GM18507 (cell line): ENCODE measurements around the gene SNCAIP.
A peak's percentile ranks its signal among the peaks of the same experiment; 100 is the strongest.
"Not testable (repeated sequence)": the region's sequence is repeated elsewhere in the genome, so short reads cannot be mapped to it uniquely, and the experiment has no call there.

Experiments used
- DNase-seq: peaks from one replicate; pipeline ENCODE4 v3.0.0; 2011; ENCODE audit warnings: low read depth; ENCODE audit not compliant: insufficient read length; ENCODE audit errors: extremely low spot score
- FAIRE-seq: peaks from 2 replicates; lab custom pipeline; 2011; peaks lifted over from hg19 to GRCh38; lab: Jason Lieb, UNC

Gene SNCAIP

DNA sequence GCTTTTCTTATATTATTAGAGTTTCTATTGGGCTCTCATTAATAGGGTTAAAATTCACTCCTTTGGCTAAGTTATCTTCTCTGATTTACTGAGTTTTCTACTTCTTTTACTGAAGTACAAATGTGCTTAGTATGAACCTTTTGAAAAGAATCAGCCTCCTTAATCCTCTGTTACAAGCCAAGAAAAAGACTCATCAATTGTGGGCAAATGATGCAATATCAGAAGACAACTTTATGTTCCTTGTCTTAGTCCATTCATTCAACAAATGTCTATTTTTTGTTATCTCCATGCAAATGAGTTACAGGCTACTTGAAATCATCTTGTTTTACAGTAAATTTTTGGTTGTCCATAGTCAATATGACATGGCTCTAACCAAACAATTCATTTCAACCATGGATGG, 40.3 kb downstream of the SNCAIP start:
- no peak for FAIRE-seq

DNA sequence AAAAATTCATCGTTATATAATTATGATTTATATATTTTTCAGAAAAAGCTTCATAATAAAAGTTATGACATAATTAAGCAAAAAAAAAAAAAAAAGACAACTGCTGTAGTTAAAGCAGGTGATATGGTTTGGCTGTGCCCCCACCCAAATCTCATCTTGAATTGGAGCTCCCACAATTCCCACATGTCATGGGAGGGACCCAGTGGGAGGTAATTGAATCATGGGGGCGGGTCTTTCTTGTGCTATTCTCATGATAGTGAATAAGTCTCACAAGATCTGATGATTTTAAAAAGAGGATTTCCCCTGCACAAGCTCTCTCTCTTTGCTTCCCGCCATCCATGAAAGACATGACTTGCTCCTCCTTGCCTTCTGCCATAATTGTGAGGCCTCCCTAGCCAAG, 41.3 kb downstream of the SNCAIP start:
- not testable (repeated sequence) for DNase-seq, FAIRE-seq

More for the DNA sequence above, 40.3 kb downstream of the SNCAIP start:
- no peak for DNase-seq

DNA sequence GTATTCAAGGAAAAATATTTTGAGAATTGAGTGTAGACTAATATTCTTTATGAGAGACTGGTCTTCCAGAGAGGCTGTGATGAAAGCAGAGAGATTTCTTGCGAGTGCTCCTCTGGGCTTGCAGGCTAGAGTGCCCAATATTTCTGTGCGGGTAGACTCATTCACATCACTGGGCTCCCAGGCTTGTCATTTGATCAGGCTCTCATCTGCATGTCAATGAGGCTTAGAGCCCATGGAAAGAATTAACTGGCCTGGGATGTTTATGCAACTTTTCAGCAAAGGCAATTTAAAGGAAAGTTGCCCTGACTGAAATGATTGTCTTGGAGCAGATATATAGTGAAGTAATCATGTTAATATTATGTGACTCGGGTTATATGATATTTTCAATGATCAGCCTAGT, 42.3 kb downstream of the SNCAIP start:
- DNase-seq = no peak
- FAIRE-seq = no peak

DNA sequence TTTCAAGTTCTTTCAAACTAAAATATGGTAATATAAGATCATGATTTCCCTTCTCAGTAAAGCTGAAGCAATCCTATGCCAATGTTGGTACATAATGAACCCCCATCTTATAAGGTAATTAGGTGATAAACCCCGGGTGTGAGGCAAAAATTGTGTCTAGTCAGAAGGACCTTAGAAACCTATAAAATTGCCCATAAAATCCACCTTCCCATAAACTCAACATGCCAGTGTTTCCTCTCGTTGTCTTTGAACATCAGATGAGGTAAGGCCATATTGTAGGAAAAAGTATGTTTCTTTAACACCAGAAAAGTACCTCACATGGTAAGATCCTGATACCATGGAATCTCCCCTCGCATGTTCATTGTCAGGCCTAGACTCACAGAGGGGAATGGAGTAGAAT, 43.3 kb downstream of the SNCAIP start:
- no peak for FAIRE-seq
- DNase-seq = no peak

DNA sequence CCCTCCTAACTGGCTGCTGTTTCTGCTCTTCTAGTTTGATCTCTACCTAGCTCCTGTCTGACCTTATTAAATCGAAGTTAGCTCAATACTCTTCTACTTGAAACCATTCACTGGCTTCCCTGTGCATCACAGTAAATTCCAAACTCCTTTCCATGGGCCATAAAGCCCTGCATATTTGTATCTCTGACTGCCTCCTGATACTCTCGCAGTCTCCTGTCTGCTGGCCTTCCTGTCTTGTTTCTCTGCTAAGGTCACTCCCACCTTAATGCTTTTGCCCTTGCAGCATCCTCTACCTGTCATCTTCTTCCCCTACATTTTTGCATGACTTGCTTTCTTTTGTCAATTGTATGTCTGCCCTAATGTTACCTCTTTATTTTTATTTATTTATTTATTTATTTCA, 44.8 kb downstream of the SNCAIP start:
- FAIRE-seq (no peak), DNase-seq (no peak)

DNA sequence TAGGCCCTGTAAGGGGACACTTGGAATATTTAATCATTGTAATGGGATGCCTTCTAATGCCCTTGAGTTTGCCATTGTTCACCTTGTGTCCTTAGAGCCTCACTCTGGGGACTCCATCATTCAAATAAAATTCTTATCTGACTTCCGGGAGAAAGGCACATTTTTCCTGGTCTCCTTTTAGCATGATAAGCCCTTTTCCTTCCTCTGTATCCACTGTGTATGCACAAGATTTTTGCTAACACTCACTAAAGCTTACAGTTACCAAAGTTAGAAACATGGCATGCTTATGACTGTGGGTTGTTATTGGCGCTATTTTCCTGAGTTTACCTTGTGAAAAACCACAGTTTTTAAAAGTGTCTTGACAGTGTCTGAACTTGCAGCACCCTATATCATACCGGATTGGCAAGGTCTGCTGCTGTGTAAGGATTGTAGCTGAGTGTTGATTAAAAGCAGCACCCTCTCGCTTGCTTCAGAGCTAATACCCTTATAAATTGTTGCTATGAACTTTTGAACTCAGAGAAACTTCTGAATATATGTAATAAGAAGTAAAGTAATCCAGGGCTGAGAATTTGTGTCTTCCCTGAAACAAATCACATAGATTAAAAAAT, 46.4 kb downstream of the SNCAIP start:
- FAIRE-seq (no peak), DNase-seq (no peak)

DNA sequence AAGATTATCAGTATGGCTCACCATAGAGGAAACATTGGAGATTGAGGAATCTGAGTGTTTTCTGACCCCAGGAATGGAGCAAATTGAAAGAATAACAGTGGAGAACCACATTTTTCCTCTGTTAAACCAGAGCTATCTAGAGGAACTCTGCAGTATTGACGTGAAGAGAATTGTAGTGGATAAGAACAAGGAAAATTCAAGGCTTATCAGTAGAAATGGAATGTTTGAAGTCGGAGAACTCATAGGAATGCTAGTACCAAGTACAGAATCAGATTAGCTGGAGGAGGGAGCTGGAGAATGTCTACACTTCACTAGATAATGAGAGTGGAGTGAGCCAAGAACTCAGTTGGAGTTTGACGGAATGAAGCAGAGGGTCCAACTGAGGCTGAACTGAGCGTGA, 50.3 kb downstream of the SNCAIP start:
- DNase-seq (no peak), FAIRE-seq (no peak)

DNA sequence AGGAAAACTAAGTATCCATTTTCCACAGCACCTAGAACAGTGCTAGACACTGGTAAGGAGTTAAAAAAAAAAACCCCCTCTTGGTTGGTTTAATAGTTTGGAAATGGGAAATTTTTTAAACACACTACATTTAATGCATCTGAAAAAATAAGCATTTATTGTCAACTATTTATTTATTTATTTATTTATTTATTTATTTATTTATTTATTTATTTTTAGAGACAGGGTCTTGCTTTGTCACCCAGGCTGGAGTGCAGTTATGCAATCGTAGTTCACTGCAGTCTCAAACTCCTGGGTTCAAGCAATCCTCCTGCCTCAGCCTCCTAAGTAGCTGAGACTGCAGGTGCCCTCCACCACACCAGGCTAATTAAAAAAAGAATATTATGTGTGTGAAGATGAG, 51.6 kb downstream of the SNCAIP start:
- FAIRE-seq = no peak

DNA sequence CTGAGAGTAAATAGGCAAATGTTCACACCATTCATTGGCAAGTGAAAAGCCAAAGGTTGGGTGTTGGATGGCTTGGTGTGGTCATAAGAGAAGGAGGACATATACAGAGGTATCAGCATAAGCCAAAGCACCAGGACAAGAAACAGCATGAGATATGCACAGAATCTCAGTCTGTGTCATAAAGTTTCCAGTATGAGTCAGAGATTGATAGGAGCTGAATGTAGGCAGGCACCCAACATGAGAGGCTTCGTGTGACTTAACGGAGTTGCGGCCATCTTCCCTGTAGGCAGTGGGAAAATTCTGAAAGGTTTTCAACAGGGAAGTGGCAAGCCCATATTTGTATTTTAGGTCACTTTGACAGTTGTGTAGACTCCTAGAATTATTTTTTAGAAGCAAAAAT, 54.5 kb downstream of the SNCAIP start:
- DNase-seq = no peak
- no peak for FAIRE-seq

More for the DNA sequence above, 51.6 kb downstream of the SNCAIP start:
- no peak for DNase-seq

DNA sequence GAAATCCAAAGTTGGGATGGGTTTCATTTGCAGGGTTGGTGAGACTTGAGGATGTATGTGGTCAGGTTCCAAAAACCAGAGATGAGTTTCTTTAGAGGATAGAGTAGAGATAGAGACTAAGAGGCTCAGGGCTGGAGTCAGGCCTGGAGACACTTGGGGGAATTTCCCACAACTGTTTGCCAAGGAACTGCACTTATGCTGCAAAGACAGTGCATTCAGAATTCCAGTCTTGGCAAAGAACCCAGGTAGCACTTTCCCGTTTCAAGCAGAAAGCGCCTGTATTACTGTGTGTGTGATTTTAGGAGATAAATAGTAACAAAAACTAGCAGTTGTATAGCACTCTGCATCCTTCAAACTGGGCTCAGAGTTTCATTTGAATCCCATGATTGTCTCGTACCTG, 55.4 kb downstream of the SNCAIP start:
- DNase-seq (no peak), FAIRE-seq (no peak)

DNA sequence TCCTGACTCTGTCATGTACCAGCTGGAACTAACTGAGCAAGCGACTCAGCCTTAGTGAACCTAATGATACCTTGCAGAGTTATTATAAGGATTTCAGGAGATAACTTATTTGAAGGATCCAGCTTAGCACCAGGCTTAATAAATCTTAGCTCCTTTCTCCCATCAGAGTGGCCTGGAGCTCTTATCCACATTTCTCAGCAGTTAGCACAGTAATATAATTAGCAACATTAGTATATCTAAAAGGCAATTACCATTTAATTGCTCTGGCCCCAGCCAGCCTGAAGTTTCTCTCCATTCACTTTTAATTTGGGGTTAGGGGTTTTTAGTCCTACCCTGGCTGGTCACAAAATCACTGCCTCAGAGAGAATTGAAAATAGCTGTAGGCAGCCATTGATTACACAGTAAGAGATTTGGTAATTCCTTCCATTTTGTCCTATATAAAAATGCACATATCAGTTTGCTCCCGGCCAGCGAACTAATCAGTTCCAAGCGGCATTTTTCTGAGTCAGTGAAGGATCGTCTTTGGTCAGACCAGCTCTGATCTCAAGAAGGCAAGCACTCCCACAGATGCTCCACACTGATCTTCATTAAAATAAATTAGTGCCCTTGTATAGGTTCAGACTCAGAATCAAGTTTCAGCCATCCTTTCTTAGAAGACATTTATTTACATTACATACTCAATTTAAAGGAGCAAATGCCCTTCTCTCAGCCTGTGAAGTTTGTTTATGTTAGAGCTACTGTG, 56.6 kb downstream of the SNCAIP start:
- DNase-seq (no peak), FAIRE-seq (no peak)

DNA sequence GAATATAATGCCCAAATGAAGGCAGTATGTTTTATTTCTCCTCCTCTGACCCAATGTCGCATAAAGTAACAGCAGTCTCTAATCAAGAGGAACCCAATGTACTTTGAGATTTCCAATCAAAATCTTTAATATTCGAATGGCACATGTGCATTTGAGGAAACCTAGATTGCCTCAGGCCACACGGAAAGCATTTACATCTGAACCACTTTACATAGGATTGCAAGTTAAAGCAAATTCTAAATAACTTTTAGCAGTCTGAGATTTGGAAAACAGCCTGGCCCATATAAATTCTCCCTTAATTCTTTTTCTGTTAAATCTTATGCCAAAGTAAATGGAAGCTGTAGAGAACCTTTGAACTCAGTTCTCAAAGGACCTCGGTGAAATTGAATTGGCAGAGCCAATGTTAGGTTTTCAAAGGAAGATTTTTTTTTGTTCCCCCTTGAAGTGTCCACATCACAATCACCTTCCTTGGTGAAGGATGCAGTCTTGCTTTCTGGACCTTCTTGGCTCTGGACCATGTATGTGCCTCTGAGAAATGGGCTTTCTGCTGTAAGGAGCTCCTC, 57.3 kb downstream of the SNCAIP start:
- FAIRE-seq (no peak), DNase-seq (no peak)

DNA sequence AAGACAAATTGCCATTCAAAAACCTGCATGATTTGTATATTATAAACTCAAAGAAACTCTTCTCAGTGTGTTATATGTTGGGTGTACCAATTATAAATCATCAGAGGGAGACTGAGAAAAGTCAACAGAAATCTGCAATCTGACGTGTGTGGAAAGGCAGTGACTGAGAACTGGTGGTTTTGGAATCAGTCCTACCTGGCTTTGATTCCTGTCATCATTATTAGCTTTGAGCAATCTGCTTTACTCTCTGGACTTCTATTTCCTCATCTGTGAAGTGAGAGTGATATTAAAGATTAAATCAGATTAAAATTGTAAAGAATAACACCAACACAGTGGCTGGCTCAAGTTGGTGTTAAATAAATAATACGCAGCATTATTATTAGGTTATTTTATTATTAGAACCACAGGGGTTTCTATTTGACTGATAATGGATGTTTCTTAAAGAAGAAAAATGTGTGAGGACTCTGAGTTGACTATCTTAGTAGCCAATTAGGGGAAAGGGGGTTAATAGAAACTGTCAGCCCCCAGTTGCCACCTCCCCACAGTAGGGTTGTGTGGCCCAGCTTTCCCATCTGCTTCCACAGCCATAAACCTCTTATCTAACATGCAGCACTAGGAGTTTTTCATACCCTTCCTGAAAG, 59.6 kb downstream of the SNCAIP start:
- peak; percentile 29 for FAIRE-seq
- DNase-seq = no peak

DNA sequence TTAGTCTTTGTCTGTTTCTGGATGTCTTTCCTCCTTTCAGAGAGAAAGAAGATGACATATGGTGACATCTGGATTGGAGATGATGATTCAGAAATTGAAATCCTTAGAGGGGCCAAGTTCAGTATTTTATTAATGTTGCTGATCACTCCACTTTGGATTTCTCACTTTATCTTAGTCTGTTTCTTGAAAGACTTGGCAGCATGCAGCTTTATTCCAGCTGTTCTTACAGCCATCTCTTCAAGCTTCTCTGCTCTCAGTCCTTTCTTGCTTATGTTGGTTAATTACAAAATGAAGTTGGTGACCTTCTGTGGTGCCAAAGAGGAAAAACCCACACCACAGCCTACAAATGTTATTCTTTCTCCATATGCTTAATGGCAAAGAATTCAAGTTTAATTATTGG, 62.1 kb downstream of the SNCAIP start:
- DNase-seq = no peak
- no peak for FAIRE-seq

DNA sequence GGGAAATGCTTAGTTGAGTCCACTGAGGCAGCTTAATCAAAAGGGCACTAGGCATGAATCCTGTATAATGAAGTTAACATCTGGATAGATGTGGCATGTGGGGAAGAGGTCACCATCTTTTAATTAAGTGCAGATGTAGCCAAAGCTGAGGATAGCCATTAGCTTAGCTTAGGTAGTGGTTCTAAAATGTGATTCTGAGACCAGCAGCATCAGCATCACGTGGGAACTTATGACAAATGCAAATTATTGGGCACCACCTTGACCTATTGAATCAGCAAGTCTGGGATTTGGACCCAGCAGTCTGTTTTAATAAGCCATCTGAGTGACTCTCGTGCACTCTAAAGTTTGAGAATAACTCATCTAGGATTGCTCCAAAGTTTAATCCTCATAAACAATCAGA, 63.8 kb downstream of the SNCAIP start:
- DNase-seq (no peak), FAIRE-seq (no peak)

DNA sequence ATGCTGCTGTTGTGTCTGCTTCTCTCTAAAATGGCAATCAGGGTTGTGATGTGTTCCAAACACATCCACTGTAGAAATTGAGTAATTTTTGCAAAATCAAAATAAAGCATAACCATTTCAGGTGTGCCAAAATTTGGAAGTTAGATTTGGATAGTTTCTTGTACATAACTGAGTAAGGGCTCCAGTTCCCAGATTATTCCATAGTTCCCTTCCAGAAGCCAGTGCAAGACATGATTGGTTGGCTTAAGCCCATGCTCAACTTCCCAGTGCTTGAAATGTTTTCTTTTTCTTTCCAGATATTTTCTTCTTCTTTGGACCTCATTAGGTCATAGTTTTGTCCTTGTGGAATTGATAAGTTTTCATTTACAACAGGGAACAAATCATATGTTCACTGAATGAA, 64.2 kb downstream of the SNCAIP start:
- no peak for DNase-seq

DNA sequence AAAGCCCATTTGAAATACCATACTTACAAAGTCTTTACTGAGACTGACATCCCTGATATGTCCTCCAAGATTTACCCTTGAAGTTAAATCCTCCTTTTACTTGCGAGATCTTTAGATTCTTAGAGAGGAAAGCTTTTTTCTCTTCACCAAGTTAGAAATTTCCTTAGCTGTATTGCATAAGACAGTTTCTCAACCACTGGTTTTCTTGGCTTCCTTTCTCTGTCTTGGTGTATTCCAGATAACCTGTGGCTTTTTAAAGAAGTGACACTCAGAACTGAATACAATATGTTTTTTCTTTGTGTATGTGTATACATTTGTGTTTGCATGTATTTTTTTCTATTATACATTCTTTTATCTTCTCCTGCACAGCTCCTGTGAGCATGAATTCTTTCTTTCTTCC, 65.0 kb downstream of the SNCAIP start:
- DNase-seq (no peak), FAIRE-seq (no peak)

More for the DNA sequence above, 64.2 kb downstream of the SNCAIP start:
- no peak for FAIRE-seq

DNA sequence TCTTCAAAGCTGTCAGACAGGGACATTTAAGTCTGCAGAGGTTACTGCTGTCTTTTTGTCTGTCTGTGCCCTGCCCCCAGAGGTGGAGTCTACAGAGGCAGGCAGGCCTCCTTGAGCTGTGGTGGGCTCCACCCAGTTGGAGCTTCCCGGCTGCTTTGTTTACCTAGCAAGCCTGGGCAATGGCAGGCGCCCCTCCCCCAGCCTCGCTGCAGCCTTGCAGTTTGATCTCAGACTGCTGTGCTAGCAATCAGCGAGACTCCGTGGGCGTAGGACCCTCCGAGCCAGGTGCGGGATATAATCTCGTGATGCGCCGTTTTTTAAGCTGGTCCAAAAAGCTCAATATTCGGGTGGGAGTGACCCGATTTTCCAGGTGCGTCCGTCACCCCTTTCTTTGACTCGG, 70.9 kb downstream of the SNCAIP start:
- DNase-seq, FAIRE-seq: not testable (repeated sequence)

DNA sequence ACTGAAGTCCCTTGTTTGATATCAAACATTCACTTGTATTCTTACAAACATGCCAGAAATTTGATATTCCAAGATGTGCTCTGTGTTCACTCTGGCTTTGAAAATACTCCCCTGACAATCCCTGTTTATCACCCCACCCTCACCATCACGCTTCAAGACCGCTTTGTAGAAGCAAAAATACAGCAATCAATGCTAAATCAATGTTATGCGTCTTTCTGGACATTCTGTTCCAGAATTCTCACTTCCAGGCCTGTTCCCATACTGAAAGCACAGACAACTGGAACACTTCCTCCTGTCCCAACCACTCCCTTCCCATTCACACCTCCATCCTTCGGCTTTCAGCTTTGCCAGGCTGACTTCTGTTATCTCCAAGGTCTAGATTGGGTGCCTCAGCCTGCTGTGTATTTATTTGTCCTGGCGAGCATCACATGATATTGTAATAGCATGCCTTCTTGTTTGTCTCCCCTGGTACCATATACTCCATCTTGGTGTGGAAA, 72.8 kb downstream of the SNCAIP start:
- DNase-seq (no peak), FAIRE-seq (no peak)

DNA sequence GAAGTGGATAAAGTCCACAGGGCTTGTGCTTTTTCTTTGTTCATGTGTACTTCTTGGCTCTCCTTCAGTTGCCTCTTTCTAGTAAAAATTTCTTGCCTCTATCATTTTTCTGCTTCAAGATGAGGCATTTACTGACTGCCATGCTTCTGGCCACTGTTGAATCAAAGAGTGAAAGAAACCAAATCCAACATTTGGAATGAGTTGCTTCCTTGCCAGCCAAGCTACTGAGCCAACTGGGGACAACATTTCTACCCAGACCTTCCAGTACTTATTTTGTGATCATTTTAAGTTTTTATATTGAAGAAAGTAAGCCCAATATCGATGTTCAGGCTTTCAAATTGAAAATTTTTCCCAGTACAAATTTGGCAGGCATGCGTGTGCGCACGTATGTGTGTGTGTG, 73.2 kb downstream of the SNCAIP start:
- DNase-seq = no peak
- FAIRE-seq = no peak
